NCI-H1048 (cell line): Measurements from ENCODE around the gene LMBRD2.

ENCODE experiments used
- DNase-seq: peaks from one replicate; lab custom pipeline; 2025; lab: John Stamatoyannopoulos, UW

LMBRD2 gene

GRCh38 chr5:36105819-36106218, 45.9 kb downstream of the LMBRD2 start:
- no peak for DNase-seq

DNA sequence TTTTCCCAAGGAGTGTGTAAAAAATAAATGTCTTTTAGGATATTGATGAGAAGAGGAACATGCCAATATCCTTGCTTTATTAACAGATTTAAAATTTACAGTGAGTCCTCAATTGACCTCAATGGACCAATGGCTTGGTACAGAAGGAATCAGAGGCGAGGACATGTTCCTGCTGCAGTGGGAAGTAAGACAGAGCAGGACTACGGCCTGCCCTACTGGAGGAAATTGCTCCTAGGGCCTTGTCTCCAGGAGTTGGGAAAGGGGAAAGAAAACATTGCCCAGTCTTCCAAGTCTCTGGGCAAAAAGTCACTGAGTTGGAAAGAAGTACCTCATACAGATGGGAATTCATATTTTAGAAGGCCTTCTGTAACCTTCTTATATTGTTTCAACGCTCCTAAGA, 51.9 kb downstream of the LMBRD2 start:
- DNase-seq: no peak

- no peak for DNase-seq
Observed at GRCh38 chr5:36096486-36096885, 55.2 kb downstream of the LMBRD2 start.

GRCh38 chr5:36089989-36090388, 61.7 kb downstream of the LMBRD2 start:
- no peak for DNase-seq

- DNase-seq: peak; percentile 49
Observed at GRCh38 chr5:36079200-36079781, 72.4 kb downstream of the LMBRD2 start.

DNA sequence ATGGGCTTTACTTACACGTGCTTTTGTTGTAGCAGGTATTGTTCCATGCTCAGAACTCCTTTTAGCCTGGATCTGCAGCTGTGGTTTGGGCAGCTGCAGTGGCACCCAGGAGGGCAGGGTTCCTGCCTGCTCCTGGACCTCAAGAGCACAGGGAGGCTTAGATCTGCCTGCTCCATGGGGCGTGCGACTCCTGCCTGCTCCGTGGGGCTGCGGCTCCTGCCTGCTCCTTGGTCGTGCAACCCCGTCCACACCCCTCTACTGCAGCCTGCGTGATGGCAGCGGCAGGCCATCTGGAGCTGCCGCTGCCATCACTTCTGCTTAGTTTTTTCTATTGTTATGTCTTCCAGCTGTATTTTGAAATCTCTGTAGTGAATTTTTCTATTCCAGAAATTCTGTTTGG, 73.3 kb downstream of the LMBRD2 start:
- no peak for DNase-seq

- no peak for DNase-seq
Observed at GRCh38 chr5:36073595-36074216, 78.0 kb downstream of the LMBRD2 start.

GRCh38 chr5:36070687-36071571, 80.8 kb downstream of the LMBRD2 start:
- DNase-seq: no peak

DNA sequence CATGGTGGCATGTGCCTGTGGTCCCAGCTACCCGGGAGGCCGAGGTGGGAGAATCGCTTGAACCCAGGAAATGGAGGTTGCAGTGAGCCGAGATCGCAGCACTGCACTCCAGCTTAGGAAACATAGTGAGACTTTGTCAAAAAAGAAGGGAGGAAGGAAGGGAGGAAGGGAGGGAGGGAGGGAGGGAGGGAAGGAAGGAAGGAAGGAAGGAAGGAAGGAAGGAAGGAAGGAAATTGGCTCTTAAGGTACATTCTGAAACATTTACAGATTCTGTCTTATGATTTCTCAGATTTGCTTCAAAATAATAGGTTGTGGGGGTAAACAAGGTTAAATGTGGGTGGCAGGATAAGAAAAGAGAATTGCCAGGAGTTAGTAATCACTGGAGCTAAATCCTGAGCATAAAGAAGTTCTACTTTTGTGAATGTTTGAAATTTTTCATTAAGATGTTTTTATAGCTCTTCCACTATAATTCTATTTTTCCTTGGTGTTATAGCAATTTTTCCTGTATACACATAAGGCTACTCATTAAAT, 82.9 kb downstream of the LMBRD2 start:
- DNase-seq: no peak

DNA sequence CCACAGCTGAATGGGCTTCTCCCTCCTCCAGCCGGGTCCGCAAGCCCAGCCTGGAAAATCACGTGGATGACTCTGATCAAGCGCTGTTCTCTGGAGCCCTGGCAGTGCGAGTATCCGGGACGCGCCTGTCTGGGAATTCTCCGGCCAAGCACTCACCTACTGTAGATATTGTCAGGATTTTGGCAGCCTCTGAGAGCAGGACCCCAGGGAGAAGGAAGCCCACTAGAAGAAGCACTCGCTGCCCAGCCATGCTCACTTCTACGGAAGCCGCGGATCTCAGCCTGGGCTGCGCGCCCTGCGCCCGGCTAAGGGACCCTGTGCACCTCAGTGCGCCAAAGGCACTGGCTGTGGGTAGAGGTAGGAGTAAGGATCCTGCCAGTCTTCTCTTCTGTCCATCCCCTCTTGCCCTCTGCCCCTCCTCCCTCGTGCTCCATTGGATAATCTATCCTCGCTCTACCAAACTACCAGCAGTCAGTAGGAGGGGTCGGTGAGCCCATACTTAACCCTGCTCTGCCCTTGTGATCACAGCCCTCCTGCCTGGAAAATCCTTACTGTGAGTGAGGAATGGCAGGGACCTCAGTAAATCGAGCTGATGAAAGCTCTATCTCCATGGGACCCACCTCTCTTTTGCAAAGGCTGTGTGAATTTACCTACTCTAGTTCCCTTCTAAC, 85.0 kb downstream of the LMBRD2 start, which contains the start of gene UGT3A2:
TSS of gene UGT3A2 (minus strand) at position 343 of the 671 bp plus-strand sequence. CDS start at position 250, 93 bp downstream.
- DNase-seq: no peak

GRCh38 chr5:36066001-36066539, 85.6 kb downstream of the LMBRD2 start:
- no peak for DNase-seq

DNA sequence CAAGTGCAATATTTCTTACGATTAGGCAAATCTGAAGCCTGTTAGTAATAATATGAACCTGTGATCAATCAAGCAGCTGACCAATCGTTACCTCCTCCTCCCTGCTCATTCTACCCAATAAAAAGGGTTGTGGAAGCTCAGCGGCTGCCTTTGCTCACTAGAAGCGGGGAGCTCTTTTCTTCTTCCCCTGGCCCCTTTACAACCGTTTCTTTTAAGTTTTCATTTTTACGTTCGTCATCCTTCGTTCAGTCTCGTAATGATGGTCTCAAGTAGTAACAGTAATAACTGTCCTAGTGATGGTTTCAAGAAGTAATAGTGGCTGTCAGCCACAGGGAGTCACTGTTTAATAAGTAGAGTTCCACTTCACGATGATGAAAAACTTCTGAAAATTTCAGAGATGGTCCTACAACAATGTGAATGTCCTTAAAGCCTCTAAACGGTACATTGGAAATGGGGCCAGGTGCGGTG, 91.2 kb downstream of the LMBRD2 start:
- no peak for DNase-seq

DNA sequence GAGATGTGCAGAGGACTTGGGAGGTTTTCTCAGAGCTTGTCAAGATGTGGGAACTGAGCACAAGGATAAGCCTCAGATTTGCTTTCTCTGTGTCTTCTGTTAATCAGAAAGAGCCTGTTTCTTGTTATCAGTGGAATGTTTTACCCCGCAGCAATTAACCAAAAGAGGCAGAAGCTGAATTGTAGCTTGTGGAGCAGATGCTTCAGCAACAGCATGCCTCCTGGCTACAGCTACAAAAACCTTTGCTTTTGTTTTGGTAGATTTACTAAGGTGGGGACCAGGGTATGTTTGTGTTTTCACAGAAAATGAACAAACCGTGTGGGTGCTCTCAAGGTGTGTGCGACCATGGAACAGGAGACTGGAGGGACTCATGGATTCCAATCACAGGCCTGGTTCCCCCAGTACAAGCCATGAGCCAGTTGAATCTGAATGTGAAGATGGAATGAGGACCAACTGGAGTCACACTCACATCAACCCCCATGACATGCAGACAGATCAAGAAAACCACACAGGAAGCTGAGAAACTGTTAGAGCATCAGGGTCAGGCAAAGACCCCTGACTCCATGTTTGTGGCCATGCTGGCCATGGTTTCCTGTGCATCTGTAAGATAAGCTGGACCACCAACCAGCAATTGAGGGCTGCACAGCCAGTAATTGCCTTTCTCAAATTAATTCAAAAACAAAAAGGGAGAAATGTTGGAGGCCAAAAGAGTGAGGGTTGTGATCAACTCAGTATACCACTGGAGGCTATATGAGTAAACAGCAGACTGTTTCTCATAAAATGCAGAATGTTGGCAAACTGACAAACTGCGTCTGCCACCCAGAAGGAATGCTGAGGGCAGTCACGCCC, 91.9 kb downstream of the LMBRD2 start:
- DNase-seq: no peak

GRCh38 chr5:36058776-36059175, 92.9 kb downstream of the LMBRD2 start:
- DNase-seq: no peak

DNA sequence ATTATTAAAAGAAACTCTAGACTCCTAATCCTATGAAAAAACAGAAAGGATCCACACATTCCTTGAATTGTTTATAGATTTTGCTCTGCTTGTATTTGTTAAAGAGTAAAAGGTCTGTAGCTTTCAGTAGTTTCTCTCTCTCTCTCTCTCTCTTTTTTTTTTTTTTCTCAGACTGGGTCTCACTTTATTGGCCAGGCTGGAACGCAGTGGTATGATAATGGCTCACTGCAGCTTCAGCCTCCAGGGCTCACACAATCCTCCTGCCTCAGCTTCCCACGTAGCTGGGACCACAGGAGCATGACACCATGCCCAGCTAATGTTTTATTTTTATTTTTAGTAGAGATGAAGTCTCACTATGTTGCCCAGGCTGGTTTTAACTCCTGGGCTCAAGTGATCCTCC, 94.3 kb downstream of the LMBRD2 start:
- DNase-seq: no peak

GRCh38 chr5:36056422-36056821, 95.3 kb downstream of the LMBRD2 start:
- DNase-seq: no peak

- no peak for DNase-seq
Observed at GRCh38 chr5:36055984-36056383, 95.7 kb downstream of the LMBRD2 start.

DNA sequence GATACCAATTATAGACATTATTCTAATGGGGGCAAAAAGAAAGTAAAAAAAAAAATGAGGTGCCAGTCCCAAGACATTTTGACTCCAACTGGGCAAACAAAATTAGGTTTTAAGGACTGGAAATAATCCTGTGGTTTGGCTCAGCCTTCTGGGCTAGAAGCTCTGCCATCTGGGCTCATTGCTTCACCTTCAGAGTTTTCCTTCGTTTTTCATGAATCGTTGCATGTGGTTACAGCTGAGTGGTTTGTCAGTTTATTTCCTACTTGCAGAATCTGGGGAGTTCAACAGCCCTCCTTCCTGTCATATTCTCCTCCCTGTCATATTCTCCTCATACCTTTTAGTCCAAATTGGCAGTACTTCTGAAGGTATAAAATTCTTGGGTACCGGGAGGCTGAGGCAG, 97.0 kb downstream of the LMBRD2 start:
- no peak for DNase-seq

GRCh38 chr5:36052538-36052937, 99.1 kb downstream of the LMBRD2 start:
- DNase-seq: no peak

- no peak for DNase-seq
Observed at GRCh38 chr5:36049949-36050348, 101.7 kb downstream of the LMBRD2 start.
